Mammary epithelial cell (primary cell): ENCODE data around the gene TNRC18.

Experiments used
- CTCF ChIP-seq, 2 donors: IDR thresholded peaks in 1 of 2; conservative IDR thresholded peaks in 1 of 2; 2 replicates each; pipeline ENCODE4 v1.5.1; 2011 to 2012; ENCODE audit warnings: inconsistent platforms in 2 of 2, low read length in 2 of 2, mild to moderate bottlenecking in 2 of 2, control low read depth in 1 of 2, low read depth in 1 of 2; ENCODE audit not compliant: insufficient read depth in 1 of 2; ENCODE audit errors: extremely low read depth in 1 of 2
- EZH2 ChIP-seq: IDR thresholded peaks from 2 replicates; pipeline ENCODE4 v1.6.1; 2012; ENCODE audit warnings: low read length, inconsistent platforms, borderline replicate concordance

- TF ChIP-seq CTCF (conservative IDR thresholded peaks at IDR 0.05 in 1 of 2, IDR thresholded peaks at IDR 0.05 in 1 of 2; ENCODE audit: extremely low read depth in 1 of 2, insufficient read depth in 1 of 2, low read depth in 1 of 2, low read length in 2 of 2) (no peak), EZH2 (no peak)
Observed at GRCh38 chr7:5433181-5433580, 9.5 kb upstream of the TNRC18 start.
